ENCODE results near the gene SLIT1. TPM values are rescaled to one million over a fixed set of nuclear protein-coding genes. Genes with fewer than 3 reads are reported as not detected.

Gene SLIT1
- total RNA-seq, 1 donor from 2014 or later, result not detected

DNA sequence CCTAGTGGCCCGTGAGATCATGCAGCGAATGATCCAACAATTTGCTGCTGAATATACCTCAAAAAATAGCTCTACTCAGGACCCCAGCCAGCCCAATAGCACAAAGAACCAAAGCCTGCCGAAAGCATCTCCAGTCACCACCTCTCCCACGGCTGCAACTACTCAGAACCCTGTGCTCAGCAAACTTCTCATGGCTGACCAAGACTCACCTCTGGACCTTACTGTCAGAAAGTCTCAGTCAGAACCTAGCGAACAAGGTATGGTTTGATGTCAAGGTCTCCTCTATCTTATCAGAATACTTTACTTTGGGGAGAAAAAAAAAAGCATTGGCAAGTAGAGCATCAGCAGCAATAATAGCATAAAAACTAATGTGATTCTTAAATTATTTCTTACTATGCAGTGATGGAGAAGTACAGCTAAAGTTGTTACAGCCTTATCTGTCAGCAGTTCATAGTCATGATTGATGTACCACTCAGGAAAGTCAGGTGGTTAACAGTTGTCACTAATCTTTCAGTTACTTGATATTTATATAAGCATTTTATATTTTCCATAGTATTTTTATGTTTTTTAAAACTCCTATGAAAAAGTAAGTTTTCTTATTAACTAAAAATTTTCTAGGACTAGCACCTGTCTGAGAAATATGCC lies 236.6 kb downstream of the SLIT1 start:
- TF ChIP-seq, protein P1, sequence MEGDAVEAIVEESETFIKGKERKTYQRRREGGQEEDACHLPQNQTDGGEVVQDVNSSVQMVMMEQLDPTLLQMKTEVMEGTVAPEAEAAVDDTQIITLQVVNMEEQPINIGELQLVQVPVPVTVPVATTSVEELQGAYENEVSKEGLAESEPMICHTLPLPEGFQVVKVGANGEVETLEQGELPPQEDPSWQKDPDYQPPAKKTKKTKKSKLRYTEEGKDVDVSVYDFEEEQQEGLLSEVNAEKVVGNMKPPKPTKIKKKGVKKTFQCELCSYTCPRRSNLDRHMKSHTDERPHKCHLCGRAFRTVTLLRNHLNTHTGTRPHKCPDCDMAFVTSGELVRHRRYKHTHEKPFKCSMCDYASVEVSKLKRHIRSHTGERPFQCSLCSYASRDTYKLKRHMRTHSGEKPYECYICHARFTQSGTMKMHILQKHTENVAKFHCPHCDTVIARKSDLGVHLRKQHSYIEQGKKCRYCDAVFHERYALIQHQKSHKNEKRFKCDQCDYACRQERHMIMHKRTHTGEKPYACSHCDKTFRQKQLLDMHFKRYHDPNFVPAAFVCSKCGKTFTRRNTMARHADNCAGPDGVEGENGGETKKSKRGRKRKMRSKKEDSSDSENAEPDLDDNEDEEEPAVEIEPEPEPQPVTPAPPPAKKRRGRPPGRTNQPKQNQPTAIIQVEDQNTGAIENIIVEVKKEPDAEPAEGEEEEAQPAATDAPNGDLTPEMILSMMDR (IDR thresholded peaks at IDR 0.05), result no peak
- DNase-seq (ENCODE audit: low spot score in 2 of 2), result no peak
- intact Hi-C loops (cut with DNase I), result no loop called here
- H3K27me3 ChIP-seq, result no peaks in the 10 kb centered on the region
- H3K4me1 ChIP-seq, result no peaks in the 10 kb centered on the region
- no peak overlapping the region for H3K4me3 ChIP-seq
- peaks cover 9 to 15% of the 10 kb centered on the region in 2 donors for H3K36me3 ChIP-seq
- no peaks in the 10 kb centered on the region for H3K9me3 ChIP-seq
- no peak overlapping the region for H3K27ac ChIP-seq

Other genes with a start within 250 kb of the SLIT1 start
- 4.5 TPM for gene ARHGAP19, start 106.7 kb upstream of the SLIT1 start, total RNA-seq
- 5.2 TPM for gene FRAT1, start 133.3 kb upstream of the SLIT1 start, total RNA-seq
- 32.0 TPM for gene FRAT2, start 148.8 kb upstream of the SLIT1 start, total RNA-seq
- 5.9 TPM for gene RRP12, start 215.4 kb upstream of the SLIT1 start, total RNA-seq
- 171 TPM for gene PGAM1, start 240.2 kb upstream of the SLIT1 start, total RNA-seq